ENCODE results near the gene ABCB6.

DNA sequence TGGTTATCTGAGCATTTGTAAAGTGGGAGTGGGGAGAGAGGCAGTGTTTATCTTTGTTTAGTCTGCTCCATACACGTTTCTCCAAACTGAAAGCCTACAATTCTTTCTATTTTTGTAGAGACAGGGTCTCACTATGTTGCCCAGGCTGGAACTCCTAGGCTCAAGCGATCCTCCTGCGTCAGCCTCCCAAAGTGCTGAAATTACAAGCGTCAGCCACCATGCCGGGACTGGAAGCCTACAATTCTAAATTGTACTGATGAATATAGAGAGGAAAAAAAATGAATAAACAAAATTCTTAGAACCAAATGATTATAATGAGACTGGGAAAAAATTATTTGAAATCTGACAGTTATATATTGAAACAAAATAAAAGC lies 13.6 kb downstream of the ABCB6 start:
- no peak for TF ChIP-seq POLR2AphosphoS5 (IDR thresholded peaks at IDR 0.05)
- no peak for TF ChIP-seq EP300 (IDR thresholded peaks at IDR 0.05)
- TF ChIP-seq, protein P1, sequence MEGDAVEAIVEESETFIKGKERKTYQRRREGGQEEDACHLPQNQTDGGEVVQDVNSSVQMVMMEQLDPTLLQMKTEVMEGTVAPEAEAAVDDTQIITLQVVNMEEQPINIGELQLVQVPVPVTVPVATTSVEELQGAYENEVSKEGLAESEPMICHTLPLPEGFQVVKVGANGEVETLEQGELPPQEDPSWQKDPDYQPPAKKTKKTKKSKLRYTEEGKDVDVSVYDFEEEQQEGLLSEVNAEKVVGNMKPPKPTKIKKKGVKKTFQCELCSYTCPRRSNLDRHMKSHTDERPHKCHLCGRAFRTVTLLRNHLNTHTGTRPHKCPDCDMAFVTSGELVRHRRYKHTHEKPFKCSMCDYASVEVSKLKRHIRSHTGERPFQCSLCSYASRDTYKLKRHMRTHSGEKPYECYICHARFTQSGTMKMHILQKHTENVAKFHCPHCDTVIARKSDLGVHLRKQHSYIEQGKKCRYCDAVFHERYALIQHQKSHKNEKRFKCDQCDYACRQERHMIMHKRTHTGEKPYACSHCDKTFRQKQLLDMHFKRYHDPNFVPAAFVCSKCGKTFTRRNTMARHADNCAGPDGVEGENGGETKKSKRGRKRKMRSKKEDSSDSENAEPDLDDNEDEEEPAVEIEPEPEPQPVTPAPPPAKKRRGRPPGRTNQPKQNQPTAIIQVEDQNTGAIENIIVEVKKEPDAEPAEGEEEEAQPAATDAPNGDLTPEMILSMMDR (IDR thresholded peaks at IDR 0.05) = no peak
